HepG2 (cell line): Measurements from ENCODE around the gene SPON1. TPM values are rescaled to one million over a fixed set of nuclear protein-coding genes. Genes with fewer than 3 reads are reported as not detected.

ENCODE experiments used
- ATAC-seq: fragments of 200-7000 bp; cut with Tn5 transposase; 3 replicates; pipeline ENCODE4 v1.9.1; 2020; ENCODE audit warnings: mild to moderate bottlenecking, moderate library complexity
- BruUV-seq: library from RNA; stranded (reverse); fragments of 400-500 nt; replicated peaks from 2 replicates; lab custom pipeline; 2021; lab: Mats Ljungman, UMichigan
- CTCF ChIA-PET: fragments of 300-600 bp; formaldehyde crosslinking; extraction: SDS; loops from one replicate; lab custom pipeline; 2021; ENCODE audit warnings: low total read pairs, inconsistent platforms, low intra/inter-chr PET ratio; lab: Yijun Ruan, JAX
- POLR2A ChIA-PET: fragments of 350-600 bp; sonication (Branson Sonifier 250); formaldehyde crosslinking; loops from one replicate; lab custom pipeline; 2020; ENCODE audit warnings: antibody characterized with exemption, inconsistent platforms; lab: Yijun Ruan, JAX
- DNase-seq: peaks from one replicate; pipeline ENCODE4 v3.0.0-alpha.2; 2015; ENCODE audit warnings: low spot score
- FAIRE-seq: peaks from 3 replicates; lab custom pipeline; 2011; peaks lifted over from hg19 to GRCh38; lab: Jason Lieb, UNC
- H2AFZ ChIP-seq: one replicate; pipeline ENCODE4 v1.6.1; 2011; ENCODE audit warnings: low read length, inconsistent platforms
- H3K27ac ChIP-seq: fragments of 300-600 bp; 3 replicates; pipeline ENCODE4 v1.8.0; 2011; ENCODE audit warnings: mixed run types, mild to moderate bottlenecking, mixed read lengths, low read length, inconsistent platforms; ENCODE audit not compliant: insufficient read depth; ENCODE audit errors: extremely low read length
- H3K27me3 ChIP-seq, 2 experiments: fragments of 200-600 bp in 1 of 2; 2 replicates in 1 of 2; 3 replicates in 1 of 2; pipeline versions ENCODE4 v1.6.0 to v1.8.0; 2011; ENCODE audit warnings: low read length in 2 of 2, mild to moderate bottlenecking in 2 of 2, moderate library complexity in 2 of 2, inconsistent platforms in 1 of 2; ENCODE audit not compliant: insufficient read depth in 2 of 2, control insufficient read depth in 1 of 2
- H3K36me3 ChIP-seq, 2 experiments: fragments of 200-600 bp in 1 of 2; replicated peaks in 1 of 2; 2 replicates in 1 of 2; 3 replicates in 1 of 2; pipeline versions ENCODE4 v1.5.1 to v1.8.0; 2011; ENCODE audit warnings: low read length in 2 of 2, inconsistent platforms in 1 of 2; ENCODE audit not compliant: insufficient read depth in 2 of 2, control insufficient read depth in 1 of 2
- H3K4me1 ChIP-seq: 2 replicates; pipeline ENCODE4 v1.5.1; 2012; ENCODE audit warnings: low read length, inconsistent platforms; ENCODE audit not compliant: insufficient read depth
- H3K4me2 ChIP-seq: 2 replicates; pipeline ENCODE4 v1.6.0; 2011; ENCODE audit warnings: low read depth, low read length, inconsistent platforms
- H3K4me3 ChIP-seq, 3 experiments: fragments of 200-600 bp in 1 of 3; sonication (generic), shearing (Covaris generic) in 1 of 3; replicated peaks in 1 of 3; 2 replicates each; pipeline ENCODE4 v1.5.1; 2011 to 2016; ENCODE audit warnings: low read length in 3 of 3, inconsistent platforms in 2 of 3, low read depth in 2 of 3, mild to moderate bottlenecking in 2 of 3, control low read depth in 1 of 3, mixed read lengths in 1 of 3; ENCODE audit not compliant: insufficient read depth in 1 of 3
- H3K79me2 ChIP-seq: one replicate; pipeline ENCODE4 v1.6.1; 2011; ENCODE audit warnings: low read length, inconsistent platforms; ENCODE audit not compliant: insufficient read depth
- H3K9ac ChIP-seq: 2 replicates; pipeline ENCODE4 v1.6.0; 2011; ENCODE audit warnings: mild to moderate bottlenecking, low read depth, low read length, inconsistent platforms; ENCODE audit not compliant: insufficient read depth
- H3K9me3 ChIP-seq: 2 replicates; pipeline ENCODE4 v1.5.1; 2012; ENCODE audit warnings: mild to moderate bottlenecking, low read length
- H4K20me1 ChIP-seq: 2 replicates; pipeline ENCODE4 v1.6.0; 2011; ENCODE audit warnings: inconsistent platforms, mild to moderate bottlenecking, low read length, moderate library complexity; ENCODE audit not compliant: insufficient read depth
- ARHGAP35 ChIP-seq: sonication (generic); formaldehyde crosslinking; IDR thresholded peaks from 2 replicates; pipeline ENCODE4 v1.9.0; 2022; ENCODE audit warnings: mild to moderate bottlenecking, inconsistent platforms, moderate library complexity, missing genetic modification reagents, borderline replicate concordance
- BRD4 ChIP-seq: sonication (generic); formaldehyde crosslinking; IDR thresholded peaks from 2 replicates; pipeline ENCODE4 v1.4.0; 2020; ENCODE audit warnings: missing genetic modification reagents
- ELF4 ChIP-seq: sonication (generic); formaldehyde crosslinking; IDR thresholded peaks from 2 replicates; pipeline ENCODE4 v1.5.0; 2020; ENCODE audit warnings: missing genetic modification reagents, mild to moderate bottlenecking, moderate library complexity, borderline replicate concordance
- HMG20A ChIP-seq: IDR thresholded peaks from 2 replicates; pipeline ENCODE4 v1.6.1; 2016; ENCODE audit warnings: borderline replicate concordance
- MEF2D ChIP-seq: sonication (generic); formaldehyde crosslinking; IDR thresholded peaks from 2 replicates; pipeline ENCODE4 v1.5.1; 2020; ENCODE audit warnings: mild to moderate bottlenecking, missing genetic modification reagents
- PCBP1 ChIP-seq: fragments of 200-400 bp; formaldehyde crosslinking; IDR thresholded peaks from 2 replicates; pipeline ENCODE4 v1.6.1; 2017; ENCODE audit warnings: mild to moderate bottlenecking, low read depth, low read length, borderline replicate concordance
- RBM39 ChIP-seq: fragments of 200-400 bp; formaldehyde crosslinking; IDR thresholded peaks from one replicate; pipeline ENCODE4 v1.6.1; 2018; ENCODE audit warnings: antibody characterized with exemption, mild to moderate bottlenecking, low read depth, low read length; ENCODE audit not compliant: poor library complexity, severe bottlenecking
- RFXANK ChIP-seq: IDR thresholded peaks from 2 replicates; pipeline ENCODE4 v1.6.1; 2016
- YEATS2 ChIP-seq: sonication (generic); formaldehyde crosslinking; IDR thresholded peaks from 2 replicates; pipeline ENCODE4 v1.4.0; 2020; ENCODE audit warnings: missing genetic modification reagents, borderline replicate concordance
- ZBTB8A ChIP-seq: sonication (generic); formaldehyde crosslinking; IDR thresholded peaks from 2 replicates; pipeline ENCODE4 v1.4.0; 2020; ENCODE audit warnings: mild to moderate bottlenecking, low read depth, missing genetic modification reagents, borderline replicate concordance
- ZMAT5 ChIP-seq: sonication (generic); formaldehyde crosslinking; IDR thresholded peaks from 2 replicates; pipeline ENCODE4 v1.5.0; 2020; ENCODE audit warnings: mild to moderate bottlenecking, low read depth, missing genetic modification reagents, borderline replicate concordance
- ZNF207 ChIP-seq: fragments of 450-650 bp; IDR thresholded peaks from 2 replicates; pipeline ENCODE4 v1.6.1; 2016; ENCODE audit warnings: antibody characterized with exemption, borderline replicate concordance
- ZNF326 ChIP-seq: sonication (generic); formaldehyde crosslinking; IDR thresholded peaks from 2 replicates; pipeline ENCODE4 v1.4.0; 2020; ENCODE audit warnings: missing genetic modification reagents, borderline replicate concordance
- ZNF484 ChIP-seq: sonication (generic); formaldehyde crosslinking; IDR thresholded peaks from 2 replicates; pipeline ENCODE4 v1.5.1; 2020; ENCODE audit warnings: mild to moderate bottlenecking, low read depth, missing genetic modification reagents, borderline replicate concordance
- ZNF556 ChIP-seq: sonication (generic); formaldehyde crosslinking; IDR thresholded peaks from 2 replicates; pipeline ENCODE4 v1.4.0; 2020; ENCODE audit warnings: mild to moderate bottlenecking, missing genetic modification reagents, borderline replicate concordance
- ZNF569 ChIP-seq: sonication (generic); formaldehyde crosslinking; IDR thresholded peaks from 2 replicates; pipeline ENCODE4 v1.5.0; 2020; ENCODE audit warnings: mild to moderate bottlenecking, missing genetic modification reagents, moderate library complexity, borderline replicate concordance
- ZNF784 ChIP-seq: sonication (generic); formaldehyde crosslinking; IDR thresholded peaks from 2 replicates; pipeline ENCODE4 v1.5.1; 2020; ENCODE audit warnings: missing genetic modification reagents, mild to moderate bottlenecking, borderline replicate concordance
- WGBS: methylation state at CpG from one replicate; pipeline ENCODE4 v1.1.6; 2017; ENCODE audit warnings: low lambda C conversion rate; 5-methylcytosine and 5-hydroxymethylcytosine counted together
- in situ Hi-C: cut with HindIII; loops from 2 replicates; pipeline ENCODE4 v1.10.0; 2017; ENCODE audit warnings: low pct_unique_long_range_greater_than_20kb; ENCODE audit not compliant: extremely low pct_ligation_motif_present
- intact Hi-C: fragments of 100-400 bp; cut with micrococcal nuclease; formaldehyde crosslinking; loops from one replicate; pipeline ENCODE4 v1.10.0; 2022; ENCODE audit not compliant: unreplicated experiment
- polyA plus RNA-seq, 8 experiments: library from polyadenylated mRNA; depleted of rRNA in 3 of 8; stranded (reverse) in 7 of 8; unstranded in 1 of 8; fragments of >200 nt; fragmentation: Illumina TruSeq in 4 of 8; extraction: Trizol in 4 of 8; gene quantifications; 2 replicates each; pipeline versions ENCODE4 v1.2.1 to v1.2.3, GENCODE V29; 2011 to 2016; ENCODE audit warnings: low read depth in 4 of 8, missing spikeins in 1 of 8, mixed read lengths in 1 of 8; ENCODE audit not compliant: insufficient read depth in 1 of 8
- total RNA-seq, 5 experiments: library from RNA; depleted of rRNA; stranded (reverse); fragments of >200 nt; fragmentation: Illumina TruSeq; extraction: Trizol; gene quantifications; 2 replicates each; pipeline ENCODE4 v1.2.3, GENCODE V29; 2016; ENCODE audit warnings: low read depth in 1 of 5
- TF ChIP-seq, protein P1 (sequence below): sonication (generic); formaldehyde crosslinking; IDR thresholded peaks from 2 replicates; pipeline ENCODE4 v1.4.0; 2020; ENCODE audit warnings: missing genetic modification reagents, borderline replicate concordance
- TF ChIP-seq, protein P2 (sequence below): sonication (generic); formaldehyde crosslinking; IDR thresholded peaks from 2 replicates; pipeline ENCODE4 v1.5.0; 2020; ENCODE audit warnings: missing genetic modification reagents

SPON1 gene
- total and polyA plus RNA-seq, 2 of the 13 experiments (the other 11 are each of a cell fraction or from before 2014, with no cell fraction given): not detected

DNA sequence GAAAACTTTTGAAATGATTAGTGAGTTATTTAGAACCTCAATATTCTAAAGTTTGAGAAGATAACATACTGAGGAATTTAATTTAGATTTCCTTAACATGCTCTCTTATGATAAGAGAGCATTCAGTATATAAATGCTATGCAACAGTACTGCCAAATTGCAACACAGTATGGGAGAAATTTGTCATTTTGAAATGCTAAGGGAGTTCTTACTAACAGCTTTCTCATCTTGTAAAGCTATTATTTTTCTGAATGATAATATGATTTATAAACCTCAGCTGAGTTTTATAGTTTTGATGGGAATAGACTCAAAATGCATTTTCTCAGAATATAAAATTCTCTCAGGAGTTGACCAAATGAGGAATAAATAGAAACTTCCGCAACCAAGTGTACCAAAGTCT, 108.4 kb downstream of the SPON1 start:
- POLR2A ChIA-PET: no interaction called here
- TF ChIP-seq PCBP1 (no peak), BRD4 (no peak), ZMAT5 (CRISPR knock-in tag) (no peak), RFXANK (CRISPR knock-in tag) (no peak), ZNF556 (CRISPR knock-in tag) (no peak), ELF4 (no peak), ARHGAP35 (CRISPR knock-in tag) (no peak), ZNF569 (no peak), ZNF326 (CRISPR knock-in tag) (no peak), RBM39 (no peak), ZNF207 (no peak), HMG20A (CRISPR knock-in tag) (no peak), ZNF484 (CRISPR knock-in tag) (no peak), ZBTB8A (CRISPR knock-in tag) (no peak), YEATS2 (CRISPR knock-in tag) (no peak), MEF2D (CRISPR knock-in tag) (no peak), ZNF784 (CRISPR knock-in tag) (no peak)
- TF ChIP-seq, protein P1, sequence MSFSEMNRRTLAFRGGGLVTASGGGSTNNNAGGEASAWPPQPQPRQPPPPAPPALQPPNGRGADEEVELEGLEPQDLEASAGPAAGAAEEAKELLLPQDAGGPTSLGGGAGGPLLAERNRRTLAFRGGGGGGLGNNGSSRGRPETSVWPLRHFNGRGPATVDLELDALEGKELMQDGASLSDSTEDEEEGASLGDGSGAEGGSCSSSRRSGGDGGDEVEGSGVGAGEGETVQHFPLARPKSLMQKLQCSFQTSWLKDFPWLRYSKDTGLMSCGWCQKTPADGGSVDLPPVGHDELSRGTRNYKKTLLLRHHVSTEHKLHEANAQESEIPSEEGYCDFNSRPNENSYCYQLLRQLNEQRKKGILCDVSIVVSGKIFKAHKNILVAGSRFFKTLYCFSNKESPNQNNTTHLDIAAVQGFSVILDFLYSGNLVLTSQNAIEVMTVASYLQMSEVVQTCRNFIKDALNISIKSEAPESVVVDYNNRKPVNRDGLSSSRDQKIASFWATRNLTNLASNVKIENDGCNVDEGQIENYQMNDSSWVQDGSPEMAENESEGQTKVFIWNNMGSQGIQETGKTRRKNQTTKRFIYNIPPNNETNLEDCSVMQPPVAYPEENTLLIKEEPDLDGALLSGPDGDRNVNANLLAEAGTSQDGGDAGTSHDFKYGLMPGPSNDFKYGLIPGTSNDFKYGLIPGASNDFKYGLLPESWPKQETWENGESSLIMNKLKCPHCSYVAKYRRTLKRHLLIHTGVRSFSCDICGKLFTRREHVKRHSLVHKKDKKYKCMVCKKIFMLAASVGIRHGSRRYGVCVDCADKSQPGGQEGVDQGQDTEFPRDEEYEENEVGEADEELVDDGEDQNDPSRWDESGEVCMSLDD: no peak
- TF ChIP-seq, protein P2, sequence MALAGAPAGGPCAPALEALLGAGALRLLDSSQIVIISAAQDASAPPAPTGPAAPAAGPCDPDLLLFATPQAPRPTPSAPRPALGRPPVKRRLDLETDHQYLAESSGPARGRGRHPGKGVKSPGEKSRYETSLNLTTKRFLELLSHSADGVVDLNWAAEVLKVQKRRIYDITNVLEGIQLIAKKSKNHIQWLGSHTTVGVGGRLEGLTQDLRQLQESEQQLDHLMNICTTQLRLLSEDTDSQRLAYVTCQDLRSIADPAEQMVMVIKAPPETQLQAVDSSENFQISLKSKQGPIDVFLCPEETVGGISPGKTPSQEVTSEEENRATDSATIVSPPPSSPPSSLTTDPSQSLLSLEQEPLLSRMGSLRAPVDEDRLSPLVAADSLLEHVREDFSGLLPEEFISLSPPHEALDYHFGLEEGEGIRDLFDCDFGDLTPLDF (CRISPR knock-in tag): no peak
- CTCF ChIA-PET: no interaction called here
- Histone ChIP-seq H3K4me3 (no peak overlapping the region), H3K9me3 (no peaks in the 10 kb centered on the region), H3K27ac (no peak overlapping the region), H4K20me1 (no peaks in the 10 kb centered on the region), H3K4me2 (no peak overlapping the region), H3K79me2 (no peaks in the 10 kb centered on the region), H3K9ac (no peak overlapping the region), H3K4me1 (no peaks in the 10 kb centered on the region), H2AFZ (no peak overlapping the region), H3K36me3 (no peaks in the 10 kb centered on the region), H3K27me3 (no peaks in the 10 kb centered on the region)
- FAIRE-seq (no peak), DNase-seq (no peak), ATAC-seq (no peak)
- in situ Hi-C loops (no loop called here), intact Hi-C loops (no loop called here)
- BruUV-seq: no TSS peak
- 100% methylated on average over 1 of the region's 1 CpG for WGBS
